Left lung (tissue), 10 donors: Measurements from ENCODE around the gene HSD17B14. TPM values are rescaled to one million over a fixed set of nuclear protein-coding genes. Genes with fewer than 3 reads are reported as not detected.

Experiments used
- ATAC-seq: fragments of 200-7000 bp; cut with Tn5 transposase; one replicate; pipeline ENCODE4 v1.9.1; 2020; ENCODE audit warnings: moderate library complexity
- DNase-seq, 4 donors: peaks; one replicate each; pipeline ENCODE4 v3.0.0-alpha.2; 2013 to 2020
- H3K27ac ChIP-seq, 2 donors: fragments of 200-600 bp; sonication (generic) in 1 of 2; one replicate each; pipeline versions ENCODE4 v1.5.0 to v1.8.0; 2020 to 2021
- H3K27me3 ChIP-seq, 2 donors: fragments of 200-600 bp; sonication (generic) in 1 of 2; one replicate each; pipeline versions ENCODE4 v1.5.0 to v1.8.0; 2020 to 2021
- H3K36me3 ChIP-seq, 2 donors: fragments of 200-600 bp; sonication (generic) in 1 of 2; one replicate each; pipeline versions ENCODE4 v1.5.0 to v1.8.0; 2020 to 2021
- H3K4me1 ChIP-seq, 2 donors: fragments of 200-600 bp; one replicate each; pipeline ENCODE4 v1.8.0; 2021
- H3K4me3 ChIP-seq, 2 donors: fragments of 200-600 bp; sonication (generic) in 1 of 2; one replicate each; pipeline versions ENCODE4 v1.5.0 to v1.8.0; 2020 to 2021; ENCODE audit warnings: mild to moderate bottlenecking in 1 of 2
- H3K9me3 ChIP-seq, 2 donors: fragments of 200-600 bp; sonication (generic) in 1 of 2; one replicate each; pipeline versions ENCODE4 v1.5.0 to v1.8.0; 2020 to 2021
- CTCF ChIP-seq, 2 donors: fragments of 200-600 bp; sonication (generic) in 1 of 2; IDR thresholded peaks; one replicate each; pipeline versions ENCODE4 v1.5.0 to v1.8.0; 2021; ENCODE audit warnings: antibody characterized with exemption in 2 of 2
- intact Hi-C, 2 donors: fragments of 100-400 bp; cut with DNase I; formaldehyde crosslinking; loops; one replicate each; pipeline versions ENCODE4 v1.11.2 to v1.14.2; 2022
- polyA plus RNA-seq, 6 donors: library from polyadenylated mRNA; unstranded; fragments of 120-200 nt; gene quantifications; one replicate each; pipeline ENCODE4 v1.2.1, GENCODE V29; 2013; ENCODE audit not compliant: insufficient read length in 6 of 6
- total RNA-seq, 2 donors: library from RNA; stranded (reverse); fragmentation: NEBNext Ultra II Directional; extraction: Animal tissue kit (Norgen Biotek cat#: 25700); gene quantifications; one replicate each; pipeline ENCODE4 v1.2.1, GENCODE V29; 2021
- donor health status: DM: no; HTN: yes; CAD: no.
- donor health status: DM: no; HTN: no; CAD: no.

HSD17B14 gene
- total and polyA plus RNA-seq, 8 donors = 6.7 to 20.3 (median 9.3) TPM

GRCh38 chr19:48833977-48834376 lies 2.3 kb downstream of the HSD17B14 start:
- ATAC-seq (no peak), DNase-seq (no peak)
- intact Hi-C loops = no loop called here
- Histone ChIP-seq H3K27ac (no peak overlapping the region), H3K4me3 (no peak overlapping the region), H3K27me3 (peaks cover 0 to 16% of the 10 kb centered on the region in 2 donors), H3K9me3 (no peaks in the 10 kb centered on the region), H3K36me3 (peaks cover 0 to 14% of the 10 kb centered on the region in 2 donors), H3K4me1 (peaks cover 0 to 17% of the 10 kb centered on the region in 2 donors)
- TF ChIP-seq CTCF (IDR thresholded peaks at IDR 0.05) = no peak

GRCh38 chr19:48833049-48833448 lies 3.2 kb downstream of the HSD17B14 start:
- no peaks in the 10 kb centered on the region for H3K9me3 ChIP-seq
- H3K36me3 ChIP-seq = peaks cover 0 to 14% of the 10 kb centered on the region in 2 donors
- intact Hi-C loops = no loop called here
- H3K27ac ChIP-seq = no peak overlapping the region
- no peak for ATAC-seq
- H3K4me3 ChIP-seq = no peak overlapping the region
- no peak for DNase-seq
- peaks cover 0 to 17% of the 10 kb centered on the region in 2 donors for H3K4me1 ChIP-seq
- TF ChIP-seq CTCF (IDR thresholded peaks at IDR 0.05) = no peak
- peaks cover 0 to 16% of the 10 kb centered on the region in 2 donors for H3K27me3 ChIP-seq

- TF ChIP-seq CTCF (IDR thresholded peaks at IDR 0.05) = no peak
- Histone ChIP-seq H3K27me3 (peaks cover 0 to under 1% of the 10 kb centered on the region in 2 donors), H3K36me3 (peaks cover 0 to 14% of the 10 kb centered on the region in 2 donors), H3K9me3 (no peaks in the 10 kb centered on the region), H3K27ac (no peak overlapping the region), H3K4me3 (no peak overlapping the region), H3K4me1 (peaks cover 0 to 5% of the 10 kb centered on the region in 2 donors)
- intact Hi-C loops = no loop called here
- DNase-seq (no peak), ATAC-seq (no peak)
Measured at GRCh38 chr19:48830965-48831364, 5.3 kb downstream of the HSD17B14 start.

- TF ChIP-seq CTCF (IDR thresholded peaks at IDR 0.05) = no peak
- DNase-seq = no peak
- Histone ChIP-seq H3K4me3 (no peak overlapping the region), H3K36me3 (peaks cover 0 to 14% of the 10 kb centered on the region in 2 donors), H3K27me3 (no peaks in the 10 kb centered on the region), H3K9me3 (no peaks in the 10 kb centered on the region), H3K4me1 (no peaks in the 10 kb centered on the region), H3K27ac (no peak overlapping the region)
- intact Hi-C loops = no loop called here
- no peak for ATAC-seq
Measured at GRCh38 chr19:48830088-48830487, 6.2 kb downstream of the HSD17B14 start.

GRCh38 chr19:48826606-48827020 lies 9.7 kb downstream of the HSD17B14 start:
- ATAC-seq (peak; percentile 73), DNase-seq (no peak)
- Histone ChIP-seq H3K4me1 (no peaks in the 10 kb centered on the region), H3K27ac (no peak overlapping the region), H3K27me3 (no peaks in the 10 kb centered on the region), H3K9me3 (no peaks in the 10 kb centered on the region), H3K36me3 (peaks cover 0 to 4% of the 10 kb centered on the region in 2 donors), H3K4me3 (no peak overlapping the region)
- intact Hi-C loops = no loop called here
- TF ChIP-seq CTCF (IDR thresholded peaks at IDR 0.05) = no peak
